ENCODE data around the gene SLC25A52.

GRCh38 chr18:31711365-31712172 is 49.1 kb downstream of the SLC25A52 start:
- TF ChIP-seq MYC (IDR thresholded peaks at IDR 0.05; ENCODE audit: low read depth, low read length) (no peak), CTCF (IDR thresholded peaks at IDR 0.05; ENCODE audit: extremely low read depth in 1 of 2, insufficient read depth in 1 of 2, low read depth in 1 of 2, low read length in 2 of 2) (no peak), POLR2AphosphoS5 (IDR thresholded peaks at IDR 0.05; ENCODE audit: insufficient read depth, low read depth, low read length) (no peak), POLR2A (IDR thresholded peaks at IDR 0.05; ENCODE audit: low read depth, low read length) (no peak)
